Activated CD4-positive, alpha-beta T cell treated with anti-CD3 and anti-CD28 coated beads, Interleukin-2, amount 10 ng/mL, durations not matched to agents 7 days and 5 days (primary cell): ENCODE results near the gene DGKB. TPM values are rescaled to one million over a fixed set of nuclear protein-coding genes. Genes with fewer than 3 reads are reported as not detected.

Experiments
- CTCF ChIA-PET: fragments of 350-600 bp; sonication (Branson Sonifier 250); formaldehyde crosslinking; loops from one replicate; lab custom pipeline; 2021; ENCODE audit warnings: antibody characterized with exemption; lab: Charles Lee
- POLR2A ChIA-PET: fragments of 350-600 bp; sonication (Branson Sonifier 250); formaldehyde crosslinking; loops from one replicate; lab custom pipeline; 2021; ENCODE audit warnings: antibody characterized with exemption; lab: Charles Lee
- DNase-seq: peaks from one replicate; pipeline ENCODE4 v3.0.0-alpha.2; 2020
- H3K27ac Mint-ChIP-seq: one replicate; pipeline ENCODE4 v1.8.0; 2021; ENCODE audit warnings: mild to moderate bottlenecking, moderate library complexity, mixed read lengths
- H3K27me3 Mint-ChIP-seq: one replicate; pipeline ENCODE4 v1.8.0; 2021; ENCODE audit warnings: mixed read lengths
- H3K36me3 Mint-ChIP-seq: one replicate; pipeline ENCODE4 v1.8.0; 2021; ENCODE audit warnings: low read depth, mixed read lengths
- H3K4me1 Mint-ChIP-seq: one replicate; pipeline ENCODE4 v1.8.0; 2021; ENCODE audit warnings: mixed read lengths
- H3K4me3 Mint-ChIP-seq: one replicate; pipeline ENCODE4 v1.8.0; 2021; ENCODE audit warnings: mild to moderate bottlenecking, moderate library complexity, mixed read lengths
- H3K9me3 Mint-ChIP-seq: one replicate; pipeline ENCODE4 v1.8.0; 2021; ENCODE audit warnings: mixed read lengths
- total RNA-seq, 2 experiments: library from RNA; stranded (reverse); gene quantifications; one replicate each; pipeline ENCODE4 v1.2.3, GENCODE V29; 2021

Gene DGKB
- total RNA-seq, 2 experiments from 2014 or later = not detected

DNA sequence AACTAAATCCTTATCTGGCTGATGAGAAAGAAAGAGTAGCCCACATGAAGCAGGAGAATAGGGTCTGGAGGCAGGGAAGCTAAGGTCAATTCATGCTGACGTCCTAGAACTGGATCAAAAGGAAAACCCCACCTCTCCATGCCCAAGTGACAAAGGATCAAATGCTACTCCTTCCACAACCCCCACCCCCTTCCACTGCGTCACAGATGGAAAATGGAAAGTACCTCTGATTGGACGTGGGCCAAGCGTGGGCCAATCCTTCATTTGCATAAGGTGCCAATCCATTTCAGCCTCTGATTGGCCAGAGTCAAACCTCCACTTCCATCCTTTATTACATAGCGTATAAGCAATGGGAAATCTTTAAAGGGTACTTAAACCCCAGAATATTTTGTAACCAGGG, 481.8 kb downstream of the DGKB start:
- ChIA-PET POLR2A (no interaction called here), CTCF (no interaction called here)
- Mint-ChIP-seq H3K36me3 (no peaks in the 10 kb centered on the region), H3K9me3 (peaks cover 2% of the 10 kb centered on the region), H3K4me1 (no peaks in the 10 kb centered on the region), H3K27ac (no peak overlapping the region), H3K27me3 (no peaks in the 10 kb centered on the region), H3K4me3 (no peak overlapping the region)
- no peak for DNase-seq

DNA sequence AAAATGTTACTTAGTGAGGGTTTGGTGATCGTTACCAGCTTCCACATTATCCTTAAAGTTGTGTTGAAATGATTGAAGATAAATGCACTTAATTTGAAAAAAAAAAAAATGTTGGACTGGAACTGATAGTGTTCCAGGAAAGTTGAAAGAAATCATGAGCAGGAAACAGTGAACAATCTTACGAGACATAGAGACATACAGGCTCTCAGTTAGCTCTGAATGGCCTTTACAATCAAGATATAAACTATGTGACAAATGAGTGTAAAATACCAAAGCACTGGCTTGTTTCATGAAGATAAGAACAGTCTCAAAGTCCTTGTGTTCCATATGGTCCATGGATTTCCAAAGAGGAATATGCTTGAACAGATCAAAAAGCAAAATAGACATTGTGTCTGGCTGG, 483.0 kb downstream of the DGKB start:
- Mint-ChIP-seq H3K4me1 (no peaks in the 10 kb centered on the region), H3K4me3 (no peak overlapping the region), H3K27me3 (no peaks in the 10 kb centered on the region), H3K9me3 (peaks cover 2% of the 10 kb centered on the region), H3K27ac (no peak overlapping the region), H3K36me3 (no peaks in the 10 kb centered on the region)
- ChIA-PET POLR2A (no interaction called here), CTCF (no interaction called here)
- DNase-seq = no peak

DNA sequence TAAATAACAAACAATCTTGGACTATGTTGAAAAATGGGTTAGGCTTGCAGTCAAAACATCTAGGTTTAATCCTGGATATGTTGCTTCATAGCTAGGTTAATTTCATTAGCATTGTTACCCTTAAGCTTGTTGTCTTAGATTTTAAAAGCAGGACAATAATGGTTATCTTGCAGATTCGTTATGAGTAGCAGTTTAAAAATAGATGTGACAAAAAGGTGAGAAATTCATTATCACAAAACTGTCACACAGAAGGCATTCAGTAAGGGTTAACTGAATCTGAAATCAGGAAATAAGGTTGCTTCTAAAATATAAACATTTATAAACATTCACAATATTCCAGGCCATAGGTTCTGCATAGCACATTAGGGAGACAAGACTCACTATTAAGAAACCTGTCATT, 483.9 kb downstream of the DGKB start:
- DNase-seq = no peak
- ChIA-PET CTCF (no interaction called here), POLR2A (no interaction called here)
- H3K4me1 Mint-ChIP-seq = no peaks in the 10 kb centered on the region
- no peak overlapping the region for H3K4me3 Mint-ChIP-seq
- H3K27me3 Mint-ChIP-seq = no peaks in the 10 kb centered on the region
- H3K27ac Mint-ChIP-seq = no peak overlapping the region
- H3K36me3 Mint-ChIP-seq = no peaks in the 10 kb centered on the region
- peaks cover 2% of the 10 kb centered on the region for H3K9me3 Mint-ChIP-seq

DNA sequence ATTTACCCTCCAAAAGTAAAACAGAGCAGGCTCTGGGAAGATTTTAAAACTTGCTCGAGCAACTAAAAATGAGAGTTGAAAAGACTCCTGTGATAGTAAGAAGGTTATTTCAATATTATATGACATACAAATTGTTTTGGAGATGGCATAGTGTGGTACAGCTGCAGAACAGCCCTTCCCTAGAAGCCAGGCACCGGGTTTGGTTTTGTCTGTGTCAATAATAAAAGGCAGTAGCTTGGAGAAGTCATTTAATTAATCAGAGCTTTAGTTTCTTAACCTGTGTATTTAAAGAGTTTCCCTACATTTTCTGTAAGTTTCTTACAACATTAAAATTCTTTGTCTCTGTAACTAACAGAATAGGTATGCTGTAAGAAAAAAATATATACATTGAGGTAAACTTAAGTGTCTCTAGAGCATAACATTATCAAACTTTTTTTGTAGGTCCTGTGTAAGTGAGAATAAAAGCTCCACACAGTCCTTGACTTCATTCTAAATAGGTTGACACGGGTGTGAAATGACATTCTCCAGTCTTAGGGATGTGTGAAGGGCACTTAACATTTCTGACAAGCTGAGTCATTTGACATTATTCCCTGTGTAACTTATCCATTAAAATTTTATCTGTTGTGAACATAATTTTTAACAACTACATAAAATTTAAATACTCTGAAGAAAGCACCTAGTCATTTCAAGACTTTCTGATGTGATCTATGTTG, 488.1 kb downstream of the DGKB start:
- no peaks in the 10 kb centered on the region for H3K27me3 Mint-ChIP-seq
- CTCF ChIA-PET = no interaction called here

DNA sequence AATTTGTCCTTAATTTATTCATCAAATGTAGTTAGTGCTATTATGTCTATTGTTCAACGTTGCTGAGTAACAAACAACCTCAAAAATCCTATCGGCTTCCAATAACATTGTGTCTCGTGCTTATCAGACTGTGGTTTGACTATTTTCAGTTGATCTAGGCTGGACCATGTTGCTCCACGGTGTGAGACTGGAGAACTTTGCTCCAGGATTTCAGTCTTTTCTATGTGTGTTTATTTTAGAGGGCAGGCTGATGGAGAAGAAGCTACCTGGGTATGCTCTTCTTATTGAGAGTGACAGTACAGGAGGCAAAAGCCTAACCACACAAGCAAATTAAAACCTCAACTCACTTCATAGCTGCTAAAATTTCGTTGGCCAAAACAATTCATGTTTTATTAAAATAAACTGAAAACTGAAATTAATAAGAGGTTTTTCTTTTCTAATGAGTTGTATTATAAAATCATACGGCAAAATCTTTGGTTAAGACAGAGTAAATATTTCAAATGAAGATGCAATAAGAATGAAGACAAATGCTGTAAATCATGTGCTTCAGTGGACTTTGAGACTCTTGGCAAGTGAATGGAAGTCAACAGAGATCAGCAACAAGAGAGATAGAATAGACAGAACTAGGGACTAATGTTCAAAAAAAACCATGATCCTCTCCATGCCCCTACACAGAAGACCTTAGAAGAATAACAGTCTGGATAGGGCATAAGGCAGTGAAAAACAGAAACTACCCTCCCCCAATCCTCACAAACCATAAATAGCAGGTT, 495.1 kb downstream of the DGKB start:
- ChIA-PET CTCF (no interaction called here), POLR2A (no interaction called here)
- no peaks in the 10 kb centered on the region for H3K27me3 Mint-ChIP-seq

More for the DNA sequence above, 488.1 kb downstream of the DGKB start:
- POLR2A ChIA-PET = no interaction called here
- Mint-ChIP-seq H3K36me3 (no peaks in the 10 kb centered on the region), H3K9me3 (peaks cover 7% of the 10 kb centered on the region), H3K4me1 (no peaks in the 10 kb centered on the region), H3K27ac (no peak overlapping the region), H3K4me3 (no peak overlapping the region)
- DNase-seq = no peak

DNA sequence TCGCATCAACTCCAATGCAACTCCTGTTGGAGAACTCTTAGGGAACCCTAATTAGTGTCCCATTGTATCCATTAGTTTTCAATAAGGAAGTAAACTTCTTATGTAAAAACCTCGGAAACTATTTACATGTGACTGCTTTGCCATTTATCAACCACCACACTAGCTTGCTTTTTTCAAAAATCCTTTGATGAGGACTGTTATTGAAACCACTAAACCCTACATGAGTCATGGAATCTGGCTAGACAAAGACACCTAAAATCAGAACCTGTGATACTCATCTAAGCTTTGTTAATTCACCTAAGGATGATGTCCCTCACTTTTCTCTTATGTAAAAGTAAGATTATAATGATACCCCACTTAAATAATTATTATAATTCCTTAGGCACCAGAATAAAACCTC, 499.0 kb downstream of the DGKB start:
- no peaks in the 10 kb centered on the region for H3K27me3 Mint-ChIP-seq
- CTCF ChIA-PET = no interaction called here
- no peak overlapping the region for H3K27ac Mint-ChIP-seq
- no peak for DNase-seq
- no peaks in the 10 kb centered on the region for H3K36me3 Mint-ChIP-seq
- H3K4me1 Mint-ChIP-seq = no peaks in the 10 kb centered on the region
- no peak overlapping the region for H3K4me3 Mint-ChIP-seq
- H3K9me3 Mint-ChIP-seq = peaks cover 2% of the 10 kb centered on the region
- POLR2A ChIA-PET = no interaction called here

More for the DNA sequence above, 495.1 kb downstream of the DGKB start:
- DNase-seq = no peak
- H3K9me3 Mint-ChIP-seq = peaks cover 7% of the 10 kb centered on the region
- H3K4me3 Mint-ChIP-seq = no peak overlapping the region
- no peaks in the 10 kb centered on the region for H3K4me1 Mint-ChIP-seq
- H3K36me3 Mint-ChIP-seq = no peaks in the 10 kb centered on the region
- no peak overlapping the region for H3K27ac Mint-ChIP-seq

DNA sequence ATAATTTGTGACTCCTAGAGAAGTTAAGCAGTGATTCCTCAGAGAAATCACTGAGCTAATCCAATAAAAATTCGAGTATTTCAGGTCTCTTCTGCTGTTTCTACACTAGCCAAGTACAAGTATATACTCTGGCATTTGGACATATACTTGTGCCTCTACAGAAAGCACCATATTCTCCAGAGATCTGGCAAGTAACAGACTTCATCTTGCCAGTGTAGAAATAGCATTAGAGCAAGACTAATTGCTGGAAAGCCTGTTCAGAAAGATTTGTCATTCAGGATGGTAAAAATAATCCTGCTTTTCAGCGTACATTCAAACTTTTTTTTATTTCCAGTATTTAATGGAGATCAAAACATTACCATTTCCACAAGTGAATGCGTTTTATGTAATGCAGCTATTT, 502.3 kb downstream of the DGKB start:
- no peaks in the 10 kb centered on the region for H3K4me1 Mint-ChIP-seq
- H3K9me3 Mint-ChIP-seq = no peaks in the 10 kb centered on the region
- H3K4me3 Mint-ChIP-seq = no peak overlapping the region
- DNase-seq = no peak
- H3K27ac Mint-ChIP-seq = no peak overlapping the region
- no peaks in the 10 kb centered on the region for H3K27me3 Mint-ChIP-seq
- CTCF ChIA-PET = no interaction called here
- POLR2A ChIA-PET = no interaction called here
- no peaks in the 10 kb centered on the region for H3K36me3 Mint-ChIP-seq

DNA sequence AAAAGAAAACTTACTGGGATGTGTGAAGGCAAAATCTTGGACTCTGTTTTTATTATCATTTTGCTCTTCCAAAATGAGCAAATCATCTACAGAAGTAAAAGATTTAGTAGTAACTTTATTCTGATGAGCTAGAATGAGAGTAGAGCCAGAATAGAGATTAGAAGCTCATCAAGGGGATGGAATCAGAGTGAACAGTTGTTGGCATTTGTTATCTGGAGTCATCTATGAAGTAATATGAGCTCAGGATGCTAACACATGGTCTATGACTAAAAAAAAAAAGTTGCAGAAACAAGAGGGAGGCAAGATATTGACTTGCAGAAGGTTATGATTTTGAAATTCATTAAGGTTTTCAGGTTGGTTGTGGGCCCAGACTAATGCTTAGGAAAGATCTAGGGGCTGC, 504.0 kb downstream of the DGKB start:
- no peaks in the 10 kb centered on the region for H3K9me3 Mint-ChIP-seq
- H3K4me3 Mint-ChIP-seq = no peak overlapping the region
- CTCF ChIA-PET = no interaction called here
- DNase-seq = no peak
- H3K27ac Mint-ChIP-seq = no peak overlapping the region
- H3K36me3 Mint-ChIP-seq = no peaks in the 10 kb centered on the region
- POLR2A ChIA-PET = no interaction called here
- no peaks in the 10 kb centered on the region for H3K27me3 Mint-ChIP-seq
- H3K4me1 Mint-ChIP-seq = no peaks in the 10 kb centered on the region

DNA sequence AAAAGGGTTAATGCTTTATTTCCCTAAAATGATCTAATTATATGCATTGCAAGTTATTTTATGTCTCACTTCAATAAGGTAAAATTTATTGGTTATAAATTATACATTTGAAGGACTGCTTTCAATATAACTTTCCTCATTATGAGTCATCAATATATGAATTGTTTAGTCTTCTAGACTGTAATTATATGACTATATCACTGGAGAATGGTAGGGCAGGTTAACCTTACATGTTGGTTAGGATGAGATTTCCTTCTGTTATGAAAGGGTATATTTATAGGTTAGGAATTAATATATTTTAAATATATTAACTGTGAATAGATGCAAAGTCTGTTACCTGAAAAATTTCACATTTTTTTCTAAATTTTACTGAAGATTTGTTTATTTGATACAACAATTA, 506.7 kb downstream of the DGKB start:
- Mint-ChIP-seq H3K36me3 (no peaks in the 10 kb centered on the region), H3K4me3 (no peak overlapping the region), H3K4me1 (no peaks in the 10 kb centered on the region), H3K27ac (no peak overlapping the region), H3K9me3 (no peaks in the 10 kb centered on the region), H3K27me3 (no peaks in the 10 kb centered on the region)
- ChIA-PET CTCF (no interaction called here), POLR2A (no interaction called here)
- no peak for DNase-seq

DNA sequence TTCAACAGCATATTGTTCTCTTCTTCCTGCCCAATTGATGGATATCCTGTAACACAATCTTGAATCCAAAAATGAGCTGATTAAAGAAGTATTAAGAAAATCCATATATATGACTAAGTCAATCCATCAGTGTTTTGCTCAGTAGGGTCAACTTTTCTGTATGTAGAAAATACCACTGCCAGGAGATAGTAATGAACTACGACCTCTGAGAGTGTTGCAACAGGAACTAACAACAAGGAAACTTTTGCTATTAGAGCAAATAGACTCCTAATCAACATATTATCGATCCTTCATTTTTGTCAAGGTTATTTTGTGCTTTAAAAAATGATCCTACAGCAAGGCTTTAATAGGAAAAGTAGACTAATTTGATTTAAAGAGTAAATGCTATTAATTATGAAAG, 507.8 kb downstream of the DGKB start:
- H3K27ac Mint-ChIP-seq = no peak overlapping the region

DNA sequence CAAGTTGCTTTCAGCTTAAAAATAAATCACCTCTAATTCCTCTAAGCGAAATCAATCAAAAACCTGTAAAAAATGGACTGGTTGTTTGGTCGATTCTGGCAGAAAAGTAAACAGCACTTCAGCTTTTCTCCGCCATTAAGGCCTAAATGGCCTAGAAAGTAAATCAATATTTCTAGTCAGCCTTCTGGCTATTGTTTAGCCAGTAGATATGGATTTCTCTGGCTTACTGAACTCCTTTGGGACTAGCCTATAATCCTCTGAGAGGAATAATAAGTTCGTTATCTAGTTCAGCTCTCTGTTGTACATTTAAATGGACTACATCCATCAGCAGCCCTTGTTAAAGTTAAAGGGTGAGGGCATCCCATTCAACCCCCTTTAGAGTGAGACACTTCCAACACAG, 513.0 kb downstream of the DGKB start:
- ChIA-PET CTCF (no interaction called here), POLR2A (no interaction called here)
- Mint-ChIP-seq H3K36me3 (no peaks in the 10 kb centered on the region), H3K4me1 (no peaks in the 10 kb centered on the region), H3K27me3 (no peaks in the 10 kb centered on the region), H3K9me3 (peaks cover 2% of the 10 kb centered on the region), H3K27ac (no peak overlapping the region), H3K4me3 (no peak overlapping the region)
- no peak for DNase-seq

More for the DNA sequence above, 507.8 kb downstream of the DGKB start:
- ChIA-PET POLR2A (no interaction called here), CTCF (no interaction called here)
- no peaks in the 10 kb centered on the region for H3K9me3 Mint-ChIP-seq
- H3K4me1 Mint-ChIP-seq = no peaks in the 10 kb centered on the region
- no peak for DNase-seq
- H3K27me3 Mint-ChIP-seq = no peaks in the 10 kb centered on the region
- H3K4me3 Mint-ChIP-seq = no peak overlapping the region
- H3K36me3 Mint-ChIP-seq = no peaks in the 10 kb centered on the region

DNA sequence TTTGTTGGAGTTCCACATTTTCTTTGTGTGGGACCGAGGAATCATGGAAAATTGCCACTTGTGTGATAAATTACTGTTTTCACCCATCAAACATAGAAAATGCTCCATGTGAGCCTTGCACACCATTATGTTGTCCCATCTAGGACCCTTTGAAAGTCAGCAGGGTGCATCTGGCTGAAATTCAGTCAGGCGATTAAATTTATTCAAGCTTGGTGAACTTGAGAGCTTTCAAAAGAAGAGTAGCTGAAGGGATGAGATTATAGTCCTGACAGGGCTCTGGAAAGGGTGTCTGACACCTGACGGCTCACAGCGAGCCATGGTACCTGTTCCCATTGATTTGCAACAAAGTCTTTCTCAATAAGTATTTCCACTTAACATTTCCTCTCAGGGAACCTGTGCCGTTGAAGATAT, 513.4 kb downstream of the DGKB start:
- no peak for DNase-seq
- H3K27me3 Mint-ChIP-seq = no peaks in the 10 kb centered on the region
- H3K36me3 Mint-ChIP-seq = no peaks in the 10 kb centered on the region
- H3K9me3 Mint-ChIP-seq = peaks cover 2% of the 10 kb centered on the region
- ChIA-PET POLR2A (no interaction called here), CTCF (no interaction called here)
- no peak overlapping the region for H3K27ac Mint-ChIP-seq
- H3K4me3 Mint-ChIP-seq = no peak overlapping the region
- H3K4me1 Mint-ChIP-seq = no peaks in the 10 kb centered on the region

DNA sequence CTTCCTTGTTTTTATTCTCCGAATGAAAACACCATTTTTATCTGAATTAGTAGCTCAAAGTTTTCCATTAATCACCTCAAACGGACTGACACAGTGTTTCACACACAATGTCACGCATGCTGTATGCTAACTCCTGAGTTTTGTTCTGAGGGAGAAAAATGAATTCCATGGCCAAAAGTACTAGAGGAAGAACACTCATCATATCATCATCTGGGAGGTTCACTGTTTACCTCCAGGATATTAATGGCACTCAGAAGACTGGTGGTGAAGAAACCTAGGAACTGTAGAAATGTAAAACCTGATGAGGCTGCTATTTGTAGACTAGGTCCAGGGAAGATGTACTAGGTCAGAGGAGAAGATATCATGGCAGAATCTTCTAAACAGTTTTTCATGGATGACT, 517.5 kb downstream of the DGKB start:
- POLR2A ChIA-PET = no interaction called here
- no peaks in the 10 kb centered on the region for H3K4me1 Mint-ChIP-seq
- no peaks in the 10 kb centered on the region for H3K27me3 Mint-ChIP-seq
- no peaks in the 10 kb centered on the region for H3K36me3 Mint-ChIP-seq
- DNase-seq = no peak
- H3K27ac Mint-ChIP-seq = no peak overlapping the region
- peaks cover 4% of the 10 kb centered on the region for H3K9me3 Mint-ChIP-seq
- CTCF ChIA-PET = no interaction called here
- H3K4me3 Mint-ChIP-seq = no peak overlapping the region
